ENCODE results near the gene ABL1.

ABL1 gene

DNA sequence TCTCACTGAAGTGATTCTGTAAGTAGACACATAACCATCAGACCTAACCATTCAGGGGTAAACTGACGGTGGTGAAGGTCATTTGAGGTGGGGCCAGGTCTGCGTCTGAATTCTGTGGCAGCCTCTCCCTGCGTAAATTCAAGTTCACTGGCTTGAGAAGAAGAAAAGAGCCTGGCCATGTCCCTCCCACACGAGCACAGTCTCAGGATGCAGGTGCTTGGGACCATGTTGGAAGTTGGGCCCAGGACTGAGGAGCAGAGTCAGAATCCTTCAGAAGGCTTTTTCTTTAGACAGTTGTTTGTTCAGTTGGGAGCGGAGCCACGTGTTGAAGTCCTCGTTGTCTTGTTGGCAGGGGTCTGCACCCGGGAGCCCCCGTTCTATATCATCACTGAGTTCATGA lies 37.5 kb downstream of the ABL1 start:
- DNase-seq (ENCODE audit: low spot score): no peak

DNA sequence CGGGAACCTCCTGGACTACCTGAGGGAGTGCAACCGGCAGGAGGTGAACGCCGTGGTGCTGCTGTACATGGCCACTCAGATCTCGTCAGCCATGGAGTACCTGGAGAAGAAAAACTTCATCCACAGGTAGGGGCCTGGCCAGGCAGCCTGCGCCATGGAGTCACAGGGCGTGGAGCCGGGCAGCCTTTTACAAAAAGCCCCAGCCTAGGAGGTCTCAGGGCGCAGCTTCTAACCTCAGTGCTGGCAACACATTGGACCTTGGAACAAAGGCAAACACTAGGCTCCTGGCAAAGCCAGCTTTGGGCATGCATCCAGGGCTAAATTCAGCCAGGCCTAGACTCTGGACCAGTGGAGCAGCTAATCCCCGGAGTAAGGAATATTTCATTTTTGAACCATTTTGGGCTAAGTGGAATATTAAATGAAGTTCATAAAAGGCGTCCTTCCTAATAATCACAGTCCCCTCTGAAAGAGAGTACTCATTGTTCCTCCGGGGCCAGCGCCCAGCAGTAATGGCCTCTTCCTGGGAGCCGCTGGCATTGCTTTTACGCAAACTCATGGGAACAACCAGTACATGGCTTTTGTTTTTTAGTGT lies 38.0 kb downstream of the ABL1 start:
- DNase-seq (ENCODE audit: low spot score): peak; percentile 85

DNA sequence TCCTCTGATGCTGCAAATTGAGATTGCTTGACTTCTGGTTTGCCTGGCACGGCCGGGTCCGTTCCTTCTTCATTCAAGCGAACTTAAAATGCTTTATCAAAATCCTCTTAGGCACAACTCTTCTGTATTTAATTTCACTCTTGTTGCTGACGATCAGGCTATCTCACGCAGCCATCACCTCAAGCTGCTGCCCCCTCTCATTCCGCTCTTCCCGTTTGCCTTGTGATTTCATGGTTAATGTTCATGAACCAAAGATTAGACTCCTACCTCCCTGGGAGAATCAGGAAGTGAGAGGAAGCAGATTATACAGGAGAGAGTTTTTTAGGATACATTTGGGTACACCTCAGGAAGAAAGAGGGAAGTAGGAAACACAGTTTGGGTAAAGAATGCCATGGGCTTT lies 38.9 kb downstream of the ABL1 start:
- DNase-seq (ENCODE audit: low spot score): no peak

DNA sequence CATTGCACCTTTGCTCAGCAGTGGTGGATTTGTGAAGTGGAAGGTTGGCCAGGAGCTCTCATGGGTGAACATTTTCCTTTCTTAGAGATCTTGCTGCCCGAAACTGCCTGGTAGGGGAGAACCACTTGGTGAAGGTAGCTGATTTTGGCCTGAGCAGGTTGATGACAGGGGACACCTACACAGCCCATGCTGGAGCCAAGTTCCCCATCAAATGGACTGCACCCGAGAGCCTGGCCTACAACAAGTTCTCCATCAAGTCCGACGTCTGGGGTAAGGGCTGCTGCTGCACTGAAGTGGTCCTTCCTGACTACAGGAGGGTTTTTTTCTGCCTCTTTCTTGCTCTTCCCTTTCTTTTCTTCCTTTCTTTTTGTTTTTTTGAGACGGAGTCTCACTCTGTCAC lies 39.7 kb downstream of the ABL1 start:
- no peak for DNase-seq (ENCODE audit: low spot score)

DNA sequence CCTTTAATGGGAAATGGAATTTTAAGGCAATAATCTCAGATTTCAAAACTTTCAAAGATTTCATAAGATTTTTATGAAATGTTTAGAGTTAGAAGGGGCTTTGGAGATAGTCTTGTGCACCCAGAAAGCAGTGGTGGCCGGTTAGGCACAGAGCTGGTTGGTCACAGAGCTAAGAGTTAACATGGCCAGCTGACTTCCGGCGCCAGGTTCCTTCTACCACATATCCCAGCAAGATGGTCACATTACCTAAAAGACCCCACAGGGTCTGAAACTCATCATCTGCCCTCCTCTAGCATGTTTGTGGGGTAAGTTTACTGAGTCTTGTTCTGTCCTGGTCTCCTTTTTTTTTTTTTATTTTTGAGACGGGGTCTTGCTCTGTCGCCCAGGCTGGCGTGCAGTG lies 42.2 kb downstream of the ABL1 start:
- no peak for DNase-seq (ENCODE audit: low spot score)

GRCh38 chr9:130878295-130878694 lies 43.2 kb downstream of the ABL1 start:
- no peak for DNase-seq (ENCODE audit: low spot score)

GRCh38 chr9:130879863-130880411 lies 44.9 kb downstream of the ABL1 start:
- no peak for DNase-seq (ENCODE audit: low spot score)

DNA sequence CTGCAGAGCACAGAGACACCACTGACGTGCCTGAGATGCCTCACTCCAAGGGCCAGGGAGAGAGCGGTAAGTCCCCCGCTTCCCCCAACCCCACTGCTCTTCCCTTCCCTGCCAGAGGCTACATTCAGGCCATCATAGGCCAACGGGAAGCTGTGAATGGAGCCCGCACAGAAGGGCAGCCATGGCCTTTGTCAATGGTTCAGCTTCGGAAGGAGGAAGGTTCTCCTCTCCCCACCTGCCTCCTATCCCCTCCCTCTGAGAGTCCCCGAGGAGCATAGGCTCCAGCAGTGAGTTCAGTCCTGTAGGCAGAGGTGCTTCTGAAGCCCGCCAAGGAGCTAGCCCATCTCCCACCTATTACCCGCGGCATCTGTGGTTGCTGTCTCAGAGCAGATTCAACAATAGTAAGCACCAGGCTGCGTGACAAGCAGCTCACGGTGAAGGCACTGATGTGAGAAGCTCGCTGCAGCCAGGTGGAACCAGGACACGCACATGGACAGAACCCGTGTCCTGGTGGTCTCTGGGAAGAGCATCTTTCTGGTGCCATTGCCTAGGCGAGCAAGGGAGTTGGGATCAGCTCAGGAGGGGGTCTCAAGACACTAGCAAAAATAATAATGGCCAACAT lies 45.7 kb downstream of the ABL1 start:
- DNase-seq (ENCODE audit: low spot score): no peak

DNA sequence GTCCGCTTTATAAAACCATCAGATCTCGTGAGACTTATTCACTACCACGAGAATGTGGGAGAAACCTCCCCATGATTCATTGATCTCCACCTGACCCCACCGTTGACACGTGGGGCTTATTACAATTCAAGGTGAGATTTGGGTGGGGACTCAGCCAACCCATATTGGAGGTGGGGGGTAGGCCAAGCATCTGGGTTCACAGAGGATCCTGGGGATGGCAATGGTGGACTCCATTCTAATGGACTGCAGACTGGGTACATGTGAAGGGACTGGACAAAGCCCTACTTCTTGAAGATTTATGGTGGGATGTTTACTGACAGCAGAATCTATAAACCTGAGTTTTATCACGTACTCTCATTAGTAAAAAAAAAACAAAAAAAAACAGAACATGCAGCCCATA lies 46.5 kb downstream of the ABL1 start:
- no peak for DNase-seq (ENCODE audit: low spot score)

GRCh38 chr9:130882696-130883225 lies 47.7 kb downstream of the ABL1 start:
- DNase-seq (ENCODE audit: low spot score): no peak

DNA sequence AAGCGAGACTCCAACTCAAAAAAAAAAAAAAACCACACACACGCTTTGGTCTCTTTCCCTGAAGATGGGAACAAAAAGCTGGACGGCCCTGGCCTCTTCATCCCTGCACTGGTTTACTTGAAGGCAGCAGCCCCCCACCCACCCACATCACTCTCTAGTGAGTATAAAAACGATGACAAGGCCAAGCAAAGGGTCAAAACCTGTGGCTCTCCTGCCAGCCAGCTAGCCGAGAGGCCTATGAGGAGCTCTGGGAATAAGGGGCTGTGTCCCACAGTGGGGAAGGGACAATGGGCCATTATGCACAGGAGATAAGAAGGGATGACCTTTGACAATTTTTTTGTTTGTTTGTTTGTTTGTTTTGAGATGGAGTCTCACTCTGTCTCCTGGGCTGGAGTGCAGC lies 48.4 kb downstream of the ABL1 start:
- no peak for DNase-seq (ENCODE audit: low spot score)

DNA sequence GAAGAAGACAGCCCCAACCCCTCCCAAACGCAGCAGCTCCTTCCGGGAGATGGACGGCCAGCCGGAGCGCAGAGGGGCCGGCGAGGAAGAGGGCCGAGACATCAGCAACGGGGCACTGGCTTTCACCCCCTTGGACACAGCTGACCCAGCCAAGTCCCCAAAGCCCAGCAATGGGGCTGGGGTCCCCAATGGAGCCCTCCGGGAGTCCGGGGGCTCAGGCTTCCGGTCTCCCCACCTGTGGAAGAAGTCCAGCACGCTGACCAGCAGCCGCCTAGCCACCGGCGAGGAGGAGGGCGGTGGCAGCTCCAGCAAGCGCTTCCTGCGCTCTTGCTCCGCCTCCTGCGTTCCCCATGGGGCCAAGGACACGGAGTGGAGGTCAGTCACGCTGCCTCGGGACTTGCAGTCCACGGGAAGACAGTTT lies 49.1 kb downstream of the ABL1 start:
- no peak for DNase-seq (ENCODE audit: low spot score)

GRCh38 chr9:130884542-130885483 lies 49.8 kb downstream of the ABL1 start:
- no peak for DNase-seq (ENCODE audit: low spot score)

- DNase-seq (ENCODE audit: low spot score): no peak
Observed at GRCh38 chr9:130885484-130886375, 50.7 kb downstream of the ABL1 start.

- DNase-seq (ENCODE audit: low spot score): no peak
Observed at GRCh38 chr9:130886981-130887380, 51.9 kb downstream of the ABL1 start.

DNA sequence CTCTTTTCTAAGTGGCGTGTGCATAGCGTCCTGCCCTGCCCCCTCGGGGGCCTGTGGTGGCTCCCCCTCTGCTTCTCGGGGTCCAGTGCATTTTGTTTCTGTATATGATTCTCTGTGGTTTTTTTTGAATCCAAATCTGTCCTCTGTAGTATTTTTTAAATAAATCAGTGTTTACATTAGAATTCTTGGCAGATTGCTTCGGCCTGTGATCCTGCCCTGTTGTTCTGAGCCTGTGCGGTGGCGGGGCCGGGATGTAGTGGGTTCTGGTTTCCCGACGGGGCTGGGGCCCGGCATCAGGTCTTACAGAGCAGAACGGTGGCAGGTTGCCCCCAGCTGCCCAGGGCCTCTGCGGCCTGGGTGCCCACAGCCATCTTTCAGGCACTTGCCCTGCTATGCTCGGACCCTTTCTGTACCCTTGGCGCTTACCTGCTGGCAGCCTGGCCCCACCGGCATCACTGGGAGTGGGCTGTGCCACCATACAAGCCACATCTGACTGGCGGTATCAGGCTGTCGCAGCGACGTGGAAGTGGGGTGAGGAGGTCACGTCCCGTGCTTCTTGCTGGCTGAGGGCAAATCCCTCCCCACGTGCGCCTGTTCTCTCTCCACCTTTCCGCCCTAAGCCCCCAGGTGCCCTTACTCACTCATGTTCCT lies 52.6 kb downstream of the ABL1 start:
- DNase-seq (ENCODE audit: low spot score): no peak

GRCh38 chr9:130888146-130888885 lies 53.3 kb downstream of the ABL1 start:
- no peak for DNase-seq (ENCODE audit: low spot score)

DNA sequence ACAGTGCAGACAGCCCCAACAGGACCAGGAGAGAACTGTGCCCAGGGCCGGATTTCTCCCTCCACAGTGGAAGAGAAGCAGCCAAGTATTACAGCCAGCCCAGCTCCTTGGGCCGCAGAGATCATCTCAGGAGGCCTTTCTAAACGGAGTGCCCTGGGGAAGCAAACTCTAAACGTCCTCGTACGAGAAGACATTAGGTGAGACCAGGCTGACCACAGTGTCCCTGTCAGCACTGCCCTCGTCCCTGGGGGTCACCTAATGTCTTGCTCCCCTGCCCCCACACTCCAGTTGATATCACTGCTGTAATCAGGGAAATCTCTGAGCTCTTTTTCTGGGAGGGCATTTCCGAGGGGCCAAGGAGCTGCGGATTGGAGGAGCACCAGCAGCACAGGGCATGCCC lies 55.1 kb downstream of the ABL1 start:
- no peak for DNase-seq (ENCODE audit: low spot score)

DNA sequence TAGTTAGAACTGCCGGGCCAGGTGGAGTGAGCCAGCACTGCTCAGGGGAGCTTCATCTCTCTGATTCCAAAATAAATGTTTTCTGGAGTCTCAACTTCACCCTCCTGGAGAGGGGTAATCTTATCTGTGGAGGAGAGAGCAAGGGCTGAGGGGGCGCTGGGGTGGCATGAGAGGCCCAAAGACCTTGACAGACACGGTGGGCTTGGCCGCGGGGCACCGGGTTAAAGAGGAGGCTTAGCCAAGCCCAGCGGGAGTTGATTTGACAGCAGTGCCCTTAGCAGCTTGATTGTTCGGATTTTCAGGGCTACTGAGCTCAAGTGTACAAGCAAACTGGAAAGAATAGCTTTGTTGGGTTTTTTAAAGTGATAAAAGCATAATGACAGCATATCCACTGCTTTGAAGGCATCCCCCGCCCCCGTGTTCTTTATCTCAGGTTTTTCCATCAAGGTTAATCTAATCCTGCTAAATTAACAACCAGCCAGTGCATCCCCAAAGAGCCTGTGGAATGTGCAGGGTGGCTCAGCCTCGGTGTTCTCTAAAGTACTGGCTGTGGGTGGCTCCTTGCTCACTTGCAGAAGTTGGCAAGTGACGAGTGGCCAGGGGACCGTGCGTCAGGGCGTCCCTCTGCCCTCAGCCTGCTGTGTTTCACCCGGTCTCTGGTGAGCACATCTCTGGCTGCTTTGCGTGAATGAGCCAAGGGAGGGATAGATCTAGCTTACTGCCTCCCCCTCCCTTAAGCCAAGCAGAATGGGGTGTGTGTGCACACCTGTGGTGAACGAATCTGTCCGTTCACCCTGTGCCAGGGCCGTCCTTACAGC lies 56.0 kb downstream of the ABL1 start:
- DNase-seq (ENCODE audit: low spot score): peak; percentile 32

Data from cerebellar cortex (tissue), 1 donor.